COLO668 (cell line): ENCODE measurements around the gene KIF5A.

Source experiments
- DNase-seq: peaks from one replicate; lab custom pipeline; 2025; ENCODE audit not compliant: unreplicated experiment; lab: John Stamatoyannopoulos, UW

The KIF5A gene

GRCh38 chr12:57581802-57582201 is 32.0 kb downstream of the KIF5A start:
- DNase-seq: no peak

GRCh38 chr12:57582440-57582839 is 32.6 kb downstream of the KIF5A start:
- DNase-seq: no peak

GRCh38 chr12:57583008-57583831 is 33.4 kb downstream of the KIF5A start:
- peak; percentile 39 for DNase-seq

- DNase-seq: no peak
Observed at GRCh38 chr12:57584050-57584449, 34.2 kb downstream of the KIF5A start.

GRCh38 chr12:57584690-57585089 is 34.8 kb downstream of the KIF5A start:
- DNase-seq: no peak

- DNase-seq: no peak
Observed at GRCh38 chr12:57585156-57585555, 35.3 kb downstream of the KIF5A start.

GRCh38 chr12:57586128-57586527 is 36.3 kb downstream of the KIF5A start:
- DNase-seq: no peak

GRCh38 chr12:57586832-57587429 is 37.1 kb downstream of the KIF5A start:
- DNase-seq: no peak

GRCh38 chr12:57588951-57589610 is 39.2 kb downstream of the KIF5A start:
- DNase-seq: peak; percentile 7

- no peak for DNase-seq
Observed at GRCh38 chr12:57590479-57590863, 40.6 kb downstream of the KIF5A start.

GRCh38 chr12:57590864-57591781 is 41.3 kb downstream of the KIF5A start, which contains the start of gene PIP4K2C:
Gene PIP4K2C (plus strand): TSS chr12:57591192. CDS start chr12:57591290, 98 bp downstream.
- DNase-seq: peak; percentile 86

- no peak for DNase-seq
Observed at GRCh38 chr12:57591782-57592325, 42.0 kb downstream of the KIF5A start.

- DNase-seq: no peak
Observed at GRCh38 chr12:57592551-57593165, 42.8 kb downstream of the KIF5A start.

GRCh38 chr12:57593187-57593586 is 43.3 kb downstream of the KIF5A start:
- no peak for DNase-seq

- no peak for DNase-seq
Observed at GRCh38 chr12:57600395-57600794, 50.6 kb downstream of the KIF5A start.

GRCh38 chr12:57602544-57602943 is 52.7 kb downstream of the KIF5A start:
- no peak for DNase-seq

GRCh38 chr12:57603324-57603723 is 53.5 kb downstream of the KIF5A start:
- no peak for DNase-seq

GRCh38 chr12:57603815-57604453 is 54.1 kb downstream of the KIF5A start:
- DNase-seq: no peak

- peak; percentile 20 for DNase-seq
Observed at GRCh38 chr12:57604454-57604991, 54.7 kb downstream of the KIF5A start, which contains the start of gene DTX3. Gene DTX3 (plus strand): TSS chr12:57604824. CDS start chr12:57606518, 1,694 bp downstream.
